HG03097 (cell line): Measurements from ENCODE around the gene COL16A1.

Experiments
- ATAC-seq: cut with Tn5 transposase; IDR thresholded peaks from one replicate; pipeline ENCODE4 v1.9.1; 2021; ENCODE audit not compliant: unreplicated experiment, low FRiP score

Gene COL16A1

DNA sequence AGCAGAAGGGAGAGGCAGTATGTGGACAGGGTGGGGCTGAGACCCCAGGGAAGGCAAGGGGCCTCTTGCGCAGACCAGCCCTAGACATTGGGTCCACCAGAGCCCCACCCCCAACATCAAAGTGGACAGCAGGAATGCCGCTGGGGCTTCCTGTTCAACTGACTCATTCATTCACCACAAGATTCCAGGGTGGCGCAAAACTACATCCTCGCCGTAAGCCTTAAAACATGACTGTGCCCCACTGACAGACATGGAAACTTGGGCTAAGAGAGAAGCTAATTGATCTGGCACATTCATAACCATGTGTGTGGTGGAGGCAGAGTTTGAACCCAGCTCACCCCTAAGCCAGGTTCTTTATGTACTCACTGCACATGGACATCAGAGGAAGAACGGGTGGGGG, 14.0 kb downstream of the COL16A1 start:
- no peak for ATAC-seq

GRCh38 chr1:31689379-31689778, 14.4 kb downstream of the COL16A1 start:
- no peak for ATAC-seq

DNA sequence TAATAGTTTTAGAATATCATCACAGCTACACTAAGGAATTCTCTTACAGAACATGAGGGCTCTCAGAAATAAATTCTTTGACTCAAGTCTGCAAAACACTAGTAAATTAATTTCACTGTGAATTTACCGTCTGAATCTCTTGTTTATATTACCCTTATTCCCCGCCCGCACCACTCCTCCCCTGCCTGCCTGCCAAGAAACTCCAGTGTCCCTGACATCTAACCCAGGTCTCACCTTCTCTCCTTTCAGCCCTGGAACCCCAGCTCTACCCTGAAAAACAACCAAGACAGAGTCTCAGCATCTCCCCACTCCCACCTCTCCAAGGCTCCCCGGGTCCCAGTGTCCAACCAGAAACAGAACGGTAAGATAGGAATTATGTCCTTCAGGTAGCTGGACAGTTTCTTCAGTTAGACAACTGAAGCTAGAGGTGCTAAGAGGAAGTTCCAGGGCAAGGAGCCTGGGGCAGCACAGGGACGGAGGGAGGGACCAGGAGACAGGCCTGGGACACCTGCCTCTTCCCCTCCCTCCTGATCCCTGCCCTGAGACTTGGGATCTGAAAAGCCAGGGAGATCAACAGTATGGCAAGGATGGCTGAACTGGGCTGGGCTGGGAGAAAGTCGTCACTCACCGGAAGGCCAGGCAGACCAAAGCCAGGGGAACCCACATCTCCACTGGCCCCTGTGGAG, 15.4 kb downstream of the COL16A1 start:
- ATAC-seq = no peak

GRCh38 chr1:31687601-31688000, 16.2 kb downstream of the COL16A1 start:
- ATAC-seq = no peak

- ATAC-seq = no peak
Observed at GRCh38 chr1:31685795-31686194, 18.0 kb downstream of the COL16A1 start.

- ATAC-seq = no peak
Observed at GRCh38 chr1:31683997-31684396, 19.8 kb downstream of the COL16A1 start.

DNA sequence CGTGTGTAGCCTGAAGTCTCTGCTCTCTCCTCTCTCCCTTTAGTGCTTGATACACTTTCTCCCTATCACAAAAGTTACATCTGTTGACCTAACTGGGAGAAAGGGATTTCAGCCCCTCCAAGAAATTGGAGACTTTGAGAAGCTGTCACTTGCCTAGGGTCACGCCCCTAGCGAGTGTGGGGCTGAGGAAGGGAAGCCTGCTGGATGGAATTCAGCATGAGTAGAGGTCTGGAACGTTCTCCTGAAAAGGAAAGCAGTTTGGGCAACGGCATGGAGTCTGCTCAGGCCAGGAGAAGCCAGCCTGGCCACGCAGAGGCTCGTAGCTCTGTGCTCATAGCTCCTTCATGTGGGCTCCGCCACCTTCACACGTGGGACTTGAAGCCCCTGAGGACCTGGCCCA, 22.4 kb downstream of the COL16A1 start:
- no peak for ATAC-seq

GRCh38 chr1:31679676-31680230, 24.1 kb downstream of the COL16A1 start:
- ATAC-seq = no peak

DNA sequence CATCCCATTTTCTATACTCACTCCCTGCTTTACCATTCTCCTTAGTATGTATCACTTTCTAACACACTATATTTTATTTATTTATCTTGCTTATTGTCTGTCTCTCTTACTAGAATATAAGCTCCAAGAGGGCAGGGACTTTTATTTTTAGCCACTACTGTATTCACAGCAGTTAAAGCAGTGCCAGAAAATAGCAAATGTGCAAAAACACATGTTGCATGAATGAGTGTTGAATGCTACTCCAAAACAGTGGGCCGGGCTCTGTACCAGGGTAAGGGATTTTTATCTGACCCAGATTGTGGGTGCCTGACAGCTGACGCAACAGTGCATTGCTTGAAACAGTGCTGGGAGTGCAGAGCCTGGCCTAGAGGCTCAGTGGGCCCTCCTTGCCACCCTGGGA, 24.7 kb downstream of the COL16A1 start:
- no peak for ATAC-seq

DNA sequence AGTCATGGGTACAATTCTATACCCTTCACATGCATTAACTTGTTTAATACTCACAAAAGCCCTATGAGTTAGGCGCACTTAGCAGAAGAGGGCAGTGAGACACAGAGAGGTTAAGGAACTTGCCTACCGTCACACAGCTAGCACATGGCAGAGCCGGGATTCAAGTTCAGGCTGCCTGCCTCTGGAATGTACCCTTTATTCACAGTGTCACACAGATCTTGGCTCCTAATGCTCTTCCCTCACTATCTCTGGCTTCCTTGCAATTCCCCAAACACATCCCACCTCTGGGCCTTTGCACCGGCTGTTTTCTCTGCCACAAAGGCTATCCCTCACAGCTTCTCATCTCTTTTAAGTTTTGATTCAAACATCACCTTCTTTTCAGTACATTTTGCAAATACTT, 25.1 kb downstream of the COL16A1 start:
- ATAC-seq = no peak

GRCh38 chr1:31677949-31678348, 25.9 kb downstream of the COL16A1 start:
- no peak for ATAC-seq

- no peak for ATAC-seq
Observed at GRCh38 chr1:31677401-31677800, 26.4 kb downstream of the COL16A1 start.

- no peak for ATAC-seq
Observed at GRCh38 chr1:31675756-31676155, 28.1 kb downstream of the COL16A1 start.

- ATAC-seq = no peak
Observed at GRCh38 chr1:31675161-31675560, 28.7 kb downstream of the COL16A1 start.

DNA sequence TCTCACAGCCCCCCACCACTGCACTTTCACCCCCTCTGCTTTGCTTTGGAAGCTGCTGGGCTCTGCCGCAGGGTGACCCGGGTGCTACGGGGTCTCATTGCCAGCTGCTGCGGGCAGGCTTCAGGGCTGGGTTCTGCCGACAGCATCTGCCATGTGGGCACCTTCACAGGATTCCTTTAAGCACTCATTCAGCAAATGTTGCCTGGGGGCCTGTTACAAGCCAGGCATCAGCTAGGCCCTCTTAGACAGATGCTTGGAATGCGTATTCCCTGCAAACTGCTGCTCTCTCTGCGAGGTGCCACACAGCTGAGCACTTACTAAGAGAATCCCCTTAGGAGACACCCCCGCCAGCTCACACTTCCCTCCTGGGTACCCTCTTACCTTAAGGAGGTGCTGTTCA, 29.2 kb downstream of the COL16A1 start:
- no peak for ATAC-seq

DNA sequence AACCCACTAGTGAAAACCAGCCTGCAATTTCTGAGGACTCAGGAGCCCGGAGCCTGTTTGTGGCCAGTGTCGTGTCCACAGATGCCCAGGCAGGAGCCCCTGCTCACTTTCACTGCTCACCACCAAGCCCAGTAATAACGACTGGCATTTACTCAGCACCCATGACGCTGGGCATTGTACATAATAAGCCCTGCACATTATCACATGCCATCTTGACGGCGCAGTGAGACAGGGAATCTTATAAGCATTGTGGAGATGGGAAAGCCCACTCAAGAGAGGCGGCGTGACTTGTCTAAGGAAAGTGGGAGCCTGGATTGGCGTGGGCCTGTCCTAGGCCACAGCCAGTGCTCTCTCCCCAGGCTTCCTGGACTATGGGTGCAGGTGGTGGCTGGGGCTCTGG, 30.4 kb downstream of the COL16A1 start:
- ATAC-seq = no peak

DNA sequence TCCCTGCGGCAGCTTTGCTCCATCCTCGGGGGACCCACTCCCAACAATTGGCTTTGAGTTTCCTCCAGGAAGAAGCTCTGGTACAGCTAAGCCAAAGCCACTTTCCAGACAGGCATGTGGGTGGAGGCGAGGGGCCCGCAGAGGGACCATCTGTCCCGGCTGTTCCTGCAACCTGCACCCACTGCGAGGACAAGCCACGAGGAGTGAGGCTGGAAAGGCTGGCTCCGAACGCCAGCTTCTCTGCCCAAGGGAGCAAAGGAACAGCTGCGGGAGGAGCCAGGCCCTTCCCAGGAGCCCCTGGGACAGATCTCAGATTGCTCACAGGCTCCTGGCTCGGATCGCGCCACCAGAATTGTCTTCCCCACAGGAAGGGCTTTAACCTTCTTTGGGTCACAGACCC, 30.8 kb downstream of the COL16A1 start:
- ATAC-seq = no peak

- no peak for ATAC-seq
Observed at GRCh38 chr1:31671561-31672201, 32.1 kb downstream of the COL16A1 start.

DNA sequence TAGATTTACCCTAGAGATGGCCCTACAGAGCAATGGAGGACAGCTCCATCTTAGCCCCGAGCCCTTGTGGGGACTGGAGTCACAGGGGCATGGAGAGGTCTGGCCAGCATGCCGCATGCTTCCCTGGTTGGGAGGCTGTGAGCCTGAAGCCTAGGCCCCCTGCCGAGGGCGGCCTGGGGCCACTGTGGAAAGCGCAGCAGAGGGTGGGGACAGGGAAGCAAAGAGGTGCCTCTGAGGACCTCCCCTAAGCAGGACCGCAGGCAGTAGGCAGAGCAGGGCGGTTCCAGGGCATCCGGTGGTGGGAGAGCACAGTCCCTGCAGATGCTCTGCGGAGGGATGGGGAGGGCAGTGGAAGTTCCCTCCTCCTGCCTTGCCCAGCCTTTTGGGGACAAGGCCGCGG, 32.7 kb downstream of the COL16A1 start:
- no peak for ATAC-seq

DNA sequence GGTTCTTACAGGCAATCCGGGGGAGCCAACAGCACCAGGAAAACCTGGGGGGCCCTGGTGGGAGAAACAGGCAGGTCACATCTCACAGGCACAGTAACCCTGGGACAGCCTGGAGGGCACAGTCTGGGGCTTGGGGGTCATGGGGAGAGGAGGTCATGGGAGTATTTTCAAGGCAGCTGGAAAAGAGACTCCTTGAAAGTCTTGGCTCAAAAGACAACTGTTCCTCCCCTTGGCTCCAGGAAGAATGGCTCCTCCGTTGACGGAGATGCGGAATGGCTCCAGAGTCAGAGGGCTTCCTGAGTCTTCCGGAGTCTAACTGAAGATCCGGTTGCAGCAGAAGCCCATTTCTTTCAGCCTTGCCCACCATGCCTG, 33.2 kb downstream of the COL16A1 start:
- no peak for ATAC-seq

DNA sequence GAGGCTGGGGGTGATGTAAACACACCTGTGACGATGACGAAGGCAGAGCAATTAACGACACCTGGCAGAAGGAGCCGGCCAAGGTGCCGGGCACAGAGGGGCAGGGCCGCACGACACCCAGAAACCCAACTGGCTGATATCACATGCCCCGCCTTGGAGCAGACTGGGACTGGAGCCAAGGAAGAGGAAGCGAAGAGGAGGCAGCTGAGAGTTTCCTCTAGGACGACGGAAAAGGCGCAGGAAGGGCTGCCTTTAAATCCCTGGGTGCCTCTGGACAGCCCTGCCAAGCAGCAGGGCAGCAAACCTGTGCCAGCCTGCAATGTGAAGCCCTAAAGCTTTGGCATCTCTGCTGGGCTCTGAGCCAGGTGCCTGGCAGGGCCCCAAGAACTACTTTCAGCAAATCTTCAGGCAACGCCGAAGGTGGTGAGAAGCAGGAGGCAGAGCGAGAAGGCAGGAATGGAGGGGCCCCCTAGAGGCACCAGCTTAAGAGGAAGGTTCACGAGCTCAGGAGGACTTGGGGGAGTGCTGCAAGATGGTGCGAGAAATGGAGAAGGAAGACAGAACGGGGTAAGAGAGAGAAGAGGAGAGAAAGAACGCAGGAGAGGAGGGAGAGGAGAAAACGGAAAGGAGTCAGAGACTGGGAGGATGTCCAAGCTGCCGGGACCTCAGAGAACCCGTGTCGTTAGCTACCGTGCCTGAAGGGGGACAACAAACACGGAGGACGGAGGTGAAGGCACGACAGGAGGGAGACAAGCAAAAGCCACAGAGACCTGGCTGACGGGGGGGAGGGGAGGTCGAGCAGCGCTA, 33.8 kb downstream of the COL16A1 start:
- ATAC-seq = no peak

GRCh38 chr1:31669433-31669785, 34.4 kb downstream of the COL16A1 start:
- ATAC-seq = no peak
